NCI-H526 (cell line): ENCODE measurements around the gene EPHA4.

Source experiments
- DNase-seq, 2 experiments: peaks; one replicate each; lab custom pipeline; 2025; lab: John Stamatoyannopoulos, UW

Gene EPHA4

DNA sequence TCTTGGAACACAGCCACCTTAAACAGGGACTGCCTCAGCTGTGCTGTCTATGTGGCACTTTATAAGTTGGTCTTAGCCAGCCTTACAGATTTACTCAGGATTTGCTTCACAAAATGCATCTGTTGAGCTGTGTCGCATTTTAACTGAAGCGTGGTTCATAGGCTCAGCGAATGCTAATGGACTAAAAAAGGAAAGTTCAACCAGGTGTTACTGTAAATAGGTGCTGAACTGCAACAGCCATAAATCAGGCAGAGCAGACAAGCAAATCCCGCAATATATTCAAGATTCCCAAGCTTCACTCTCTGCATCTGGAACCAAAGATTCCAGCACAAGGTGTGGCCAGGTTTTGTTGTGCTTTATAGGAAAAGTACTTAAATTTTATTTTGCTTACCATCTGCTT is 130.0 kb downstream of the EPHA4 start:
- no peak for DNase-seq

DNA sequence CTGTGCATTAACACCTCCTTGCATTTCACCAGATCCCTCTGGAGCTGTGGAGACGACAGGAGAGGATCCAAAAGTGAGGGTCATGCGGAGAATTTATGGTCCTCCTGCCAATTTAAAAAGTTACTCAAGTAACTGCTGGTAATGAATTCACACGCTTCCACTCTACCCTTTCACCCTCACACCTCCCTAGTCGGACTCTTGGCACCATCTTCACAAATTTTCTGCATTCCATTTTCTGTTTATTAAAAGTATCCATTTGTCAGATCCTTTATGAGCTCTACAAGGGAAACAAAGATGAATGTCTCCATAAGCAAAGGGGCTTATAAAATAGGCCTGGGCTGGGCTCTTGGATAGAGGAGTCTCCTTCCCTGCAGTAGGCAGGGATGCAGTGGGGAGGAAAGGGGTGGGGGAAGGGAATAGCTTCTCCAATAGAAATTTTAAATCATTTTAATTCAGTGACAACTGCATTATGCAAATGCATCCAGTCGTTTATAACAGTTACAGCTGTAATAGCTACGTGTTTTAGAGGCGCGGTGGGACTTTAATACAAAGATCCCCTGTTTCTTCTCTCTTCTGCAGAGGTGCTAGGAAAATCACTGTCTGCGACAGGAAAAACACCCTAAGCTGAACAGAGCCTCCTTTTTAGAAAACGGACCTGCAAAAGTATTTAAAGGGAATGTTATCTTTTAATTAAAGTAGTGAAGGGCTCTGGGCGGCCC is 132.2 kb downstream of the EPHA4 start:
- DNase-seq, result peak; percentile 31 to 70

DNA sequence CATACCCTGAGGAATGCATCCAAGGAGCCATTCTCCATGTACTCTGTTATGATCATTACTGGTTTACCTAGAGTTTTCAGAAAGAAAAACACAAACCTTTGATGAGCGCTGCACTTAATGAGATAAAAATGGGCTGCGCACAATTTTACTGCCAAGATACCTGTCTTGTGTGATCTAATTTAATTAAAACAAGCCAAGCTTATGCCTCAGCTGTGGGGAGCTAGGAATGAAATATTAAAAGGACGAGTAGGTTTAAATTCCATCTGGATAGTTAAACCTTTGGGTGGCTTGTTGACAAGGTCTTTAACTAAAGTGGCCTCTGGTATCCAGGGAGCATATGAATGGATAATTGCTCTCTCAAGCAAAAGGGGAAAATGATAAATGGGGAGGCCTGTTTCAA is 135.0 kb downstream of the EPHA4 start:
- DNase-seq, result no peak

DNA sequence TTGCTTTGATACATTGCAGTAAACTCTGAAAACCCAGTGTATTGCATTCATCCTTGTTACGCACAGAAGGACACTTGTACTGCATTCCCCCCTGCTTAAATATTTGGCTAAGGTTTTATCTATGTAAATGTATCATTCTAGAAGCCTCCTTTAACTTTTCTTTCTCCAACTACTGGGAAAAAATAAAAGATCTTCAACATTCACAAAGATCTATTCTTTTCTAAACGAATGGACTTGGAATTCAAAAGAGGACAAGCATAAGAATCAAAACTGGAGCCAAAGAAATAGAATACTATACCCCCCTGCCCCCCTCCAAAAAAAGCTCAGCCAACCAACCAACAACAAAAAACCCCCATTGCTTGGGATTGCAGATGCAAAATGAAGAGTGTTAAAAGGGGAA is 136.9 kb downstream of the EPHA4 start:
- DNase-seq, result no peak

DNA sequence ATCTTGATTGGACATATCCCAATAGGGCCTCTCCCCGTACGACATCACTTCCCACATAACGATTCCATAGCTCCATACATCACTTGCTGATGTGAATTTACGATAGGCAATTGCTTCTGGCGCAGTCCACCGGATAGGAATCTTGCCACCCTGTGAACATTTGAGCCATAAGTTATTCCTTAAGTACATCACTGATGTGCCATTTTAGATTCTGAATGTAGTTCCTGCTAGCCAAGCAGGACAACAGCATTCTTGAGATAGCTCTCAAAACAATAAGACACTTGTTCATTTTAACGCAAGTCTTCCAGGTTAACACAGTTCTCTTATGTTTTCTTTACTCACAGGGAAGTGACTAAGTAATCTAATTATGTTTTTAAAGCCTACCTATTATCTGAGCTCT is 138.0 kb downstream of the EPHA4 start:
- no peak for DNase-seq

DNA sequence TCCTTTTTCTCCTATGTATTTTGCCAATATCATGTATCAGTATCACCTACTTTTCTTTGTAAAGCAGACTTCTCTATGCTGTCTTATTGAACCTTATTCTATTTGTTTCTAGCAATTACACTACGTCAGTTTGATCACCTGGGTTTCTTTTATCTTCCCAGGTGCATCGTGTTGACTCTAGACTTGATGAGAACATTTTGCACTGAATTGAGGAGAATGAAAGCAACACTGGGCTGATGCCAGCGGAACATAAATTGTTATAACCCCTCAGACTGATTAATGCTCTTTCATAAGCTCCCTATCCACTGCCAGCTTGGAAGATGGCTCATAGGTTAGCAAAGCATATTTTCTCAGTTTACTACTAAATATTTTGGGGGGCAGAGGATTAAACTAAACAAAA is 140.6 kb downstream of the EPHA4 start:
- DNase-seq, result no peak

DNA sequence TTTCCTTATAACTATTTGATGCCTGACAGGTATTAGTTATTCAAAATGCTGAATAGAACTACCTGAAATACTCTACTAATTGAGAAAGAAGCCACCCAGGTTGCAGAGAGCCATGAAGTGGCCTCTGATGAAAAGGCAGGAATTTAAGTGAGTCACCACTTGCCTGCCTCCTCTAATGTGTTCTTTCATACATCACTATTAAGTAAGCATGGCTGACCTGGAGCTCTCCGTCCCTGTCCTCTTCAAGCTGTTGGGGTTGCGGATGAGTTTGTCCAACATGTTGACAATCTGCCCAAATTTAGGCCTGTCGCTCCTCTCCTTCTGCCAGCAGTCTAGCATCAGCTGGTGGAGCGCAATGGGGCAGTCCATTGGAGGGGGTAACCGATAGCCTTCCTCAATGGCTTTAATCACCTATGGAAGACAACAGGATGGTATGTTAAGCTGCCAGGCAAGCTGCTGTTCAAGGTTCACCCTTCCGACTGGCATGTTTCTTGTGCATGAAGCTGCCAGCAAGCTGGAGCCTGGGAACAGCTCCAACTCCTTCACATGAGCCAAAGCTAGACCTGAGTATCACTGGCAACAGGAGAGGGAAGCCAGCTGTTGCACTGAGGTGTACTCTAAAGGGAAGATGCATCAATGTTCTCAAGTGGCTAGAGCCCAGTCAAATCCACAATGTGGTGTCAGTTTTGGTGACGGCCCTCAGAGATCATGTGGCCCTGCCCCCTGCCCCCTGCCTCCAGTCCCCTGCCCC is 142.2 kb downstream of the EPHA4 start:
- DNase-seq, result no peak

DNA sequence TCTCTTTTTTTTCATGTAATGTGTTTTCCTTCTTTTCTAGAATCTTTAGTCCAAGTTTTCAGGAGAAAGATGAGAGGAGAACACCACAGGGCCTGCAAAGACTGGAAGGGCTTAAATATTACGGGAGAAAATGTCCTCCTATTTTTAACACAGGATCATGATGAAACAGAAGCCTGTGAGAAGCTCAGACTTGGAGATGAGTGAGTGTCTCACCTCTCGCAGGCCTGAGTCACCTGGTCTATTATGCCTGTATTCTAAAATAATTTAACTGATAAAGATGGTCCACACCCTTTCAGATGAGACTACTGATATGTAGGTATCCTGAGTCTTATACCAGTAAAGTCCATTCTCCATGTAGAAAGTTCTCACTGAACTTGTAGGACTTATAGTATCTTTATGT is 143.2 kb downstream of the EPHA4 start:
- DNase-seq, result no peak

DNA sequence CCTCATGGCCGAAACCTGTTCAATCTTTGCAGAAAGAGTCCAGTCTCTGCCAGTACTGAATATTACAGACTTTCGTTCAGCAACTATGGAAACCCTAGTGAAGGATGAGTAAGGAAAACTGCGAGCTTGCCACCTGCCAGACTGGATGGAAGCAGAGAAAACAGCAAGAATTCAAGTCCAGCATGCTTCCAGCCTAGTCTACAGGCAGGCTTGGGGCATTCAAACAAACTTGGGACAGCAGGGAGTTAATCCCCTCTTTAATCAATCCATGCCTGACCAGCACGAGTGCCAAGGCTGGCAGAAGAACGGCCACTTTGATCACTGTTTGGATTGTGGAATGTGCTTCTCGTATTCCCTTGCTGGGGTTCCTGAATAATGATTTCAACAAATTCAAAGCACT is 145.2 kb downstream of the EPHA4 start:
- no peak for DNase-seq

DNA sequence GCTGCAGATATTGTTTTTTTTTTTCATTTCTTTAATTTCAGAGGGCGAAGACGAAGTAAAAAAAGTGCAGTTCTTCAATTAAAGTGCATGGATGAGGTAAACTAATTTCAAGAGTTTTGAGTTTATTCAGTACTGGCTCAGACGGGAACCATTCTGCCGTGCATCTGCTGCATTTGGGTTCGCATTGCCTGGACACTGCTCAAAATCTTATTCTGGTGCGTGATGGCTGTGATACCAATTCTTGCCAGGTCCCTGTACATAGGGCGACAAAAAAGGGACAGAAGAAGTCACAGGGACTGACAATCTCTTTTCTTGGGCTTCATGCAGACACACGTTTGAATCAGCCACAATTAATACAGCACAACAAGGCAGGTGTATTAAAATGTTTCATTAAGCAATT is 146.2 kb downstream of the EPHA4 start:
- DNase-seq, result no peak

DNA sequence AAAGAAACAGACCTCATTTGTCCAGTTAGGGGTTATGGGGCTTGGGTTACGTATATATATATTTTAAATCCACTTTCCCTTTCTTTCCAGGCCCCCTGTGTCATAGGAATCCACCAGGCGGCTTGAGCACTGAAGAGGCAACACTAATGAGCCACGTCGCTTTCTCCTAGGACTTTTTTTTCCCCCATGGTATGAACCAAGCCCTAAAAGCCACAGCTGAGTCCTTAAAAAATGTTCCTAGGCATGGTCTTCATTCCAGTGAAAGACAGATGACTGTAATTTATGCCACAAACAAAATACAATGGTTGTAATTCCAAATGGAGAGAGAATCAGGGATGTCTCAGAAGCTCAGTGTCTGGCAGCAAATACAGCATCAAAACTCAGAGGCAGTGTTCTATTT is 146.8 kb downstream of the EPHA4 start:
- no peak for DNase-seq

DNA sequence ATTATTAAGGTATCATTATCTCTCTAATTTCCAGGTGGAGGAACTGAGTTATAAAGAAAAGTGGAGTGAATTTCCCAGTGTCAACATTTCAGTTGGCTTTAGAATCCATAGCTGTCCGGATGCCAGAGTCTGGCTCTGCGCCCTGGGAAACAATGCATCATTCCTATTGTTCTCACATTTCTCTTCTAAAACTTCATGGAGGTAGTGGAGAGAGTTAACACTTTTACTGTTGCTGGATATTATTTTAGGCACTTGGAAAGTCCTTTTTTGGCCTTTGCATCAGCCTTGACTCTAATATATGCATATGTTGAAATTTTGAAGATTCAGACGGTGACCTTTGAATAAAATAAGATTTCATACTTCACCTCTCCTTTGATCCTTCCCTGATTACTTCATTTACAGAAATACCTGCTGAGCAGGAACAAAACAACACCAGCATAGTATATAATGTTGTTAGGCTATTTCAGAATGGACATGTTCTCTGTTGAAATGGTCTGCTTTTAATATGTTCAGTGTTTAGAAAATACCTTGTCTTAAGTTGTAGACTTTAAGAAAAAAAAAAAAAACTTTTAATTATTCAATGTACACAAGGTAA is 148.8 kb downstream of the EPHA4 start:
- DNase-seq, result no peak

DNA sequence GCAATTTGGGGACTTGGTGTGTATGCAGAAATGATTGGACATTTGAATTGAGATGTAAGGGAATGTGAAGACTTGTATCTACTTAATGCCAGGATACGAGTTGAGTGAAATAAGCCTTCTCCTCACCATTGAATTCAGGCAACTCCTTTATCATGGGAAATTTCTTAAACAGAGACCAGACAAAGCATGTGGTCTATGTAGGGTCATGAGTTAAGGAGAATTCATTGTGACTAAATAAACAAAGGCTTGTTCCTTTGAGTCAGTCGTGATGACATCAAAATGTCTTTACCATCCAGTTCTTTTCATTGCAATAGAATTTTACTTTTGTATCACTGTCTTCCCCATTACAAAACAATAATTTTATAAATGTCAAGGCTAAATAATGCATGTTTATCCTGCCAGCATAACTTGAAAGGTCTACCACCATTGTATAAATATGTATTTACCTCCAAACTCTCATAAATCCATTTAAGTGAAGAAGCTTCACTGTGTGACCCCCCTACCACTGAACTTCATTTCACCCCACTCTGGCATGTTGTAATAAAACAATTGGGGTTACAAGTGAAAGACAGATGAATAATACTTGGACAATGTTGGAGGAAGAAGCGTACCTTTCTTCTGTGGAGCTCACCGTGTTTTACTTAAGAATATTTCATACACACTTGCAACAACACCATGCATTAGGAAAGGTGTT is 149.4 kb downstream of the EPHA4 start:
- no peak for DNase-seq

DNA sequence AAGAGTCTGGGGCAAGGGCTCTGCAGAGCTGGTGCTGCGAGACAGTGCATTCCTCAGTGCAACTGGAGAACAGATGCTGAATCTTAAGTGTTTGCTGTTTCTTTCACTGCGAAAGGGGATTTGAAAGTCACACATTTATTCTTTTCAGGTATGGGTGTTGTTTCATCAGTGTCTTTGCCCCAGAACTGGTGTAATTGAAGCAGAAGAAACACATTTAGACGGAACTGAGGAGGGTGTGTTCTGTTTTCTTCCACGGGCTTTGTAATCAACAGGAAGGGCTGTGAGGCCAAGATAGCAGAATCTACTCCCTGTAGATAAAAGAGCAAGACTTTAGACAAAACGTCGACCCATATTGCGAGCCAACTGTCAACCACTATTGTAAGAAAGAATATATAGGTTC is 151.9 kb downstream of the EPHA4 start:
- DNase-seq, result no peak

DNA sequence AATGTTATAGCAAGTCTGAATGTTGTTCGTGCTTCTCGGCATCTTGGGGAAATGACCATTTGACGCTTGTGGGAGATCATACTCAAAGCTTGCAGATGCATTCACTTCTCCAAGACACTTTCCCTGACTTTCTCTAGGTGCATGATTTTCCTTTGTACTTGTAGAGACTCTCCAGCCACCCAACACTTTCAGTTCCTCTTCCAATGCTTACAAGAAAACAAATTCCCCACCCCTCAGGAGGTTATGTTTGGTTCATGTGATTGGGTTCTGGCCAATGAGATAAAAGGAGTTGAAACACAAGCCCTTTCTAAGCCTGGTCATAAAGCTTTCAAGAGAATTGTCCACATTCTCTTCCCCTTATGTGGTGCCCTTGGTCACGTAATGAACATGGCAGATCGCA is 156.3 kb downstream of the EPHA4 start:
- DNase-seq, result no peak

DNA sequence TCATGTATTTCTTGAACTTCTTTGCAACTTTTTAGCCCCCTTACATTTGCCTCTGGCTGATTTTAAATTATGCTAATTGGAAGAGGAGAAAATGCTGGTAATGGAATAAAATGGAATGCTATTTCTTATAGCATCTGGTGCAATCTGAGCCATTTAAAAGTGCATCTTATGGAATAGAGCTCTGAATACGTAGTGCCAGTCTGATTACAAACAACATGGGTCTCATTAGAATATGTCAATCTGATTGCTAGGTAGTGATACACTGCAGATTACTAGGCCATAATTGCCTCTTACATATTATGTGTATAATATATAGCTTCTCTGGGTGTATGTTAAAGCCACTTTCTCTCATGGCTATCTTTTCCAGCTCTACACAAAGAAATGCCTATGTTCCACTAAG is 159.1 kb downstream of the EPHA4 start:
- no peak for DNase-seq

DNA sequence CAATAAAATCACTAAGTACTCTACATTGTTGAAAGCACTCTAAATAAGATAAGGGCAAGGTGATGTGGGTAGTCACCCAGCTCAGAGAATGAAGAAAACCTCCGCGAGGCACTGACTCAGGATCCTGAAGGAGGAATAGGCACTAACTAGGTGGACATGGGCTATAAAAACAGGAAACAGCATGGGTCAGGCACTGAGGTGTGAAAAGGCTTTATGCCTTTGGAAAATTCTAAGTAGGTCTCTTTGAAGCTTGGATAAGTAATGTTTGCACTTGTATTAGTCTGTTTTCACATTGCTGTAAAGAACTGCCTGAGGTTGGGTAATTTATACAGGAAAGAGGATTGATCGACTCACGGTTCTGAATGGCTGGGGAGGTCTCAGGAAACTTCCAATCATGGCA is 161.6 kb downstream of the EPHA4 start:
- no peak for DNase-seq

DNA sequence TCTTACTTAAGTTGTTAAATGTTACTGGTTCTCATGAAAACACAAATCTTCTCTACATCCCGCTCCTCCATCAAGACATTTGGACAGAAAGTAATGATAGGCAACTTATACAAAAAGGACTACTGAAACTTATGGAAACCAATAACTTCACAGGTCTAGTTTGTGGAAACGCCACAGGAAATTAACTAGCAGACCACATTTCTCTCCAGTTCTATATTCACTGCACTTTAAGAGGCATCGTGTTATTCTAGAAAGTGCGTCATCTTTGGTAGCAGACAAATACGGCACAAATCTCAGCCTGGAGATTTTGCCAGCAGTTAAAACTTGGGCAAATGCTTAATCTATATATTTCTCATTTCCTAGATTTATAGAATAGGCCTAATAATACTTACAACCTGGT is 164.3 kb downstream of the EPHA4 start:
- DNase-seq, result no peak

DNA sequence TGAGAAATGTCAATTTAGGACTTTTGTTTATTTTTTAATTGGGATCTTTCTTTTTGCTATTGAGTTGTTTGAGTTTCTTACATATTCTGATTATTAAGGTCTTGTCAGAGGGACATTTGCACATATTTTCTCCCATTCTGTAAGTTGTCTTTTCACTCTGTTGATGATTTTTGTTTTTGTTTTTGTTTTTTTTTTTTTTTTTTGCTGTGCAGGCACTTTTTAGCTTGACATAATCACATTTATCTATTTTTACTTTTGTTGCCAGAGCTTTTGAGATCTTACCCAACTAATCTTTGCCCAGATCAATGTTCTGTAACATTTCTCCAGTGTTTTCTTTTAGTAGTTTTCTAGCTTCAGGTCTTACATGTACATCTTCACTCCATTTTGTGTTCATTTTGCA is 166.6 kb downstream of the EPHA4 start:
- no peak for DNase-seq

DNA sequence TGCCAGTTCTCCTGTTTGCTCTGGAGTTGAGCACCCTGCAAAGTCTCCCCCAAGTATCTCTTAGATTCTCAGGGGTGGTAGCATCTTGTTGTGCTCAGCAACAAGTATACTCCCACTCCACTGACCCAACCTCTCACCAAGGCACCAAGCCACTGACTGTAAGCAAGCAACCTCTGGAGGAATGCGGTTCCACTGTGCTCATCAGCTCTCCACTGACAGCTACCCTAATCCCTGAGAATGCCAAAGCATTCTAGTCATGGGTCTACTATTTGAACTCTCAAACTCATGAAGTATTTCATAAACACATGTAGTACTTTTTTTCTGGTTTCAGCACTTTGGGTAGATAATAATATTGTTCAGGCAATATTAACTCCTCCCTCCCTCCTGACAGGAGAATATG is 170.0 kb downstream of the EPHA4 start:
- DNase-seq, result no peak

DNA sequence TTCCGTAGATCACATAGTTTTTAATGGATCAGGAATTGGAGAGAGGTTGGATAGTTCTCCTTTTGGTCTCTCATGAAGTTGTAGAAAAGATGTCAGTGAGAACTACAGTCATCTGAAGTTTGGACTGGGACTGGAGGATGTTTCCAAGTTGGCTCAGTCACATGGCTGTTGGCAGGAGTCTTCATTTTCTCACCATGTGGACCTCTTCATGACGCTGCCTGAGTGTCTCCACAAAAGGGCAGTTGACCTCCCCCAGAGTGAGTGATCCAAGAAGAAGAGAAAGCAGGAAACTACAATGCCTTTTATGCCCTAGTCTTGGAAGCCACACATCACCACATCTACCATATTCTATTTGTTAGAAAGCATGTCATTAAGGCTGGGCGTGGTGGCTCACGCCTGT is 171.7 kb downstream of the EPHA4 start:
- no peak for DNase-seq

DNA sequence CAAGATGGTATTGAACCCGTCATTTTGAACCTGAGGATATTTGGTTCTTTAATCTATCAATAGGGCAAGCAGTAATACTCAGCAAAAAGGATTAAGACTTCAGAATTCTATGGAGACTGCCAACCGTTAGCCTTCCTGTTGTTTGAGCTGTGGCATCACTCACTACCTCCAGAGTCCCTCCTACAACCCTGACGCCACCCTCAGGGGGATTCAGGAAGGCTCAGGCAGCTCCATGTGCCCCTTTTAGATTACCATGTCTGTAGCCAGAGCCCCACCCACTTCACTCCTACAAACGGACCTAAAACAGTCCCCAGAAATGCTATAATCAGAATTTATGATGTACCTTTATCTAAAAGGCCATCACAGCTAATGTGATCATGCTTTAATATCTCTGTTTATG is 172.9 kb downstream of the EPHA4 start:
- DNase-seq, result no peak

DNA sequence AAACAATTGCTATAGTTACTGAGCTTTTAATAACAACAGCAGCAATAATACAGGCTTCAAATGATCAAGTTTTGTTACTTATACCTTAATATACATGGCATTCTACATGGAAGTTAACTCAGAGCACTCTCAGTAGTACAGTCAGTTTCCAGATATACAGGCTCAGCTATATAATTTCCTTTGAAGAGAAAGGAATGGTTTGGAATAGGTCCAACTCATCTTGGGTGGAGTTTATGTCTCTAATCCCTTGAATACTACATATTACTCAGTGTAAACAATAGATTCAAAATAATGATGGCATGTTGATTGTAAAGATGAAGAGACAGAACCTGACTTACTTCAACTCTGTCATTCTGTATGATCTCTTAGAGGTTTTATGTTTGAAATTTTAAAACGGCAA is 174.9 kb downstream of the EPHA4 start:
- no peak for DNase-seq
